ENCODE measurements around the gene NCEH1. TPM values are rescaled to one million over a fixed set of nuclear protein-coding genes. Genes with fewer than 3 reads are reported as not detected.

NCEH1 gene
- total and polyA plus RNA-seq, 9 of the 15 experiments (the other 6 are each of a cell fraction or from before 2014, with no cell fraction given) = 1.3 to 5.0 (median 2.8) TPM

- Histone ChIP-seq H2AFZ (ENCODE audit: low read depth, low read length) (no peak overlapping the region), H3K9me3 (replicated peaks; ENCODE audit: control insufficient read depth, insufficient read depth, low read depth, low read length) (0 out of 2 replicates have a peak, but pooled peaks cover 3% of the 10 kb centered on the region), H3K9me1 (ENCODE audit: control insufficient read depth, insufficient read depth, low read length) (no peaks in the 10 kb centered on the region), H3K36me3 (ENCODE audit: control insufficient read depth, insufficient read depth, low read length) (no peaks in the 10 kb centered on the region), H4K20me1 (replicated peaks; ENCODE audit: control insufficient read depth, insufficient read depth, low read length) (no peaks in the 10 kb centered on the region), H3K4me3 (no peak overlapping the region), H3K4me2 (ENCODE audit: insufficient read depth, low read length) (no peak overlapping the region), H3K27ac (ENCODE audit: extremely low read depth, low read depth, low read length) (no peak overlapping the region), H3K27me3 (ENCODE audit: control insufficient read depth in 2 of 2, insufficient read depth in 2 of 2, low read length in 2 of 2) (no peaks in the 10 kb centered on the region), H3K4me1 (replicated peaks in 1 of 2; ENCODE audit: control insufficient read depth in 2 of 2, insufficient read depth in 2 of 2, low read length in 2 of 2) (peaks cover 0 to 7% of the 10 kb centered on the region in 2 experiments; a peak in 2 of 5 replicates), H3K79me2 (ENCODE audit: control insufficient read depth, insufficient read depth, low read length) (no peaks in the 10 kb centered on the region), H3K9ac (ENCODE audit: insufficient read depth in 1 of 2, low read depth in 2 of 2, low read length in 2 of 2) (no peak overlapping the region)
- no TSS peak for BruUV-seq (replicated peaks)
- ChIA-PET POLR2A (interaction anchor here (3.1 kb wide), 1 partner anchor 11 kb away, joined by 12 read pairs; no protein-coding TSS in a partner anchor), CTCF (ENCODE audit: low intra/inter-chr PET ratio) (no interaction called here)
- FAIRE-seq (no peak), DNase-seq (ENCODE audit: extremely low read depth in 1 of 4, low spot score in 3 of 4) (no peak), ATAC-seq (no peak)
- intact Hi-C loops (cut with micrococcal nuclease) (no loop called here), in situ Hi-C loops (cut with MboI) (no loop called here)
- WGBS (ENCODE audit: insufficient coverage, low coverage, missing lambda C conversion rate) = 0% methylated on average over 2 of the region's 2 CpGs
- TF ChIP-seq L3MBTL2 (IDR thresholded peaks at IDR 0.05) (no peak), ARID3A (IDR thresholded peaks at IDR 0.05; ENCODE audit: borderline replicate concordance, low read depth, low read length) (no peak), CHD7 (IDR thresholded peaks at IDR 0.05; ENCODE audit: low read depth, low read length) (no peak), ZNF551 (CRISPR knock-in tag; IDR thresholded peaks at IDR 0.05) (no peak), PHB (CRISPR knock-in tag; IDR thresholded peaks at IDR 0.05) (no peak), SREBF2 (CRISPR knock-in tag; IDR thresholded peaks at IDR 0.05) (no peak), CEBPG (CRISPR knock-in tag; IDR thresholded peaks at IDR 0.05) (no peak), CEBPG (tag; conservative IDR thresholded peaks at IDR 0.05 in 1 of 2, IDR thresholded peaks at IDR 0.05 in 1 of 2) (no peak)
Measured at GRCh38 chr3:172613845-172614244, 97.0 kb downstream of the NCEH1 start.
